K562 (cell line): ENCODE measurements around the gene STARD3NL. TPM values are rescaled to one million over a fixed set of nuclear protein-coding genes. Genes with fewer than 3 reads are reported as not detected.

Source experiments
- AFF4 ChIP-seq: sonication (generic); formaldehyde crosslinking; IDR thresholded peaks from 2 replicates; pipeline ENCODE4 v1.8.0; 2023; ENCODE audit warnings: mild to moderate bottlenecking, missing genetic modification reagents
- CXXC5 ChIP-seq: fragments of 250-450 bp; sonication (Bioruptor Pico); IDR thresholded peaks from 2 replicates; pipeline ENCODE4 v1.8.0; 2022; ENCODE audit warnings: inconsistent platforms, mild to moderate bottlenecking, moderate library complexity
- ELF2 ChIP-seq: fragments of 250-450 bp; sonication (Bioruptor Pico); IDR thresholded peaks from 2 replicates; pipeline ENCODE4 v1.5.0; 2021; ENCODE audit warnings: mild to moderate bottlenecking
- GATAD2B ChIP-seq: fragments of 450-650 bp; IDR thresholded peaks from 2 replicates; pipeline ENCODE4 v1.6.1; 2017; ENCODE audit warnings: mild to moderate bottlenecking, borderline replicate concordance
- HES1 ChIP-seq: fragments of 450-650 bp; IDR thresholded peaks from 2 replicates; pipeline ENCODE4 v1.6.1; 2016; ENCODE audit warnings: low read depth, mild to moderate bottlenecking, moderate library complexity
- ID3 ChIP-seq, 2 experiments: fragments of 250-450 bp in 1 of 2; fragments of 450-650 bp in 1 of 2; sonication (Bioruptor Pico) in 1 of 2; IDR thresholded peaks; 2 replicates each; pipeline versions ENCODE4 v1.6.1 to v1.8.0; 2016 to 2021; ENCODE audit warnings: mild to moderate bottlenecking in 2 of 2, moderate library complexity in 2 of 2, missing compliant biosample characterization in 1 of 2, missing genetic modification characterization in 1 of 2
- MECOM ChIP-seq: fragments of 250-450 bp; sonication (Bioruptor Pico); IDR thresholded peaks from 2 replicates; pipeline ENCODE4 v1.8.0; 2022; ENCODE audit warnings: inconsistent platforms
- MED1 ChIP-seq: sonication (generic); formaldehyde crosslinking; IDR thresholded peaks from 2 replicates; pipeline ENCODE4 v1.8.1; 2023; ENCODE audit warnings: missing genetic modification reagents, borderline replicate concordance
- MEIS2 ChIP-seq: fragments of 450-650 bp; IDR thresholded peaks from 2 replicates; pipeline ENCODE4 v1.6.1; 2014; ENCODE audit warnings: mild to moderate bottlenecking; ENCODE audit not compliant: partially characterized antibody
- RERE ChIP-seq: sonication (generic); formaldehyde crosslinking; IDR thresholded peaks from 2 replicates; pipeline ENCODE4 v1.8.0; 2023; ENCODE audit warnings: missing genetic modification reagents, mild to moderate bottlenecking, borderline replicate concordance
- SRSF7 ChIP-seq: fragments of 200-400 bp; formaldehyde crosslinking; optimal IDR thresholded peaks from 2 replicates; pipeline ENCODE3; 2017; ENCODE audit warnings: mild to moderate bottlenecking, low read depth, low read length
- ZBTB2 ChIP-seq: fragments of 450-650 bp; IDR thresholded peaks from 2 replicates; pipeline ENCODE4 v1.6.1; 2016; ENCODE audit warnings: antibody characterized with exemption
- ZNF175 ChIP-seq: fragments of 200-800 bp; sonication (Bioruptor generic); IDR thresholded peaks from 2 replicates; pipeline ENCODE4 v1.6.1; 2016; ENCODE audit warnings: low read depth, mild to moderate bottlenecking, missing genetic modification characterization, missing compliant biosample characterization
- ZNF224 ChIP-seq: sonication (generic); formaldehyde crosslinking; IDR thresholded peaks from 2 replicates; pipeline ENCODE4 v1.8.0; 2022; ENCODE audit warnings: mild to moderate bottlenecking, missing genetic modification reagents
- polyA plus RNA-seq, 8 experiments: library from polyadenylated mRNA; depleted of rRNA in 4 of 8; stranded (reverse) in 5 of 8; unstranded in 3 of 8; fragments of >200 nt; fragmentation: Nextera tagmentation in 2 of 8; fragmentation: Illumina TruSeq in 1 of 8; extraction: Ambion mirVana in 2 of 8; extraction: Trizol in 1 of 8; gene quantifications; 2 replicates each; pipeline versions ENCODE4 v1.2.1 to v1.2.3, GENCODE V29; 2011 to 2014; ENCODE audit warnings: inconsistent platforms in 1 of 8, missing spikeins in 1 of 8
- total RNA-seq, 7 experiments: library from RNA; depleted of rRNA in 6 of 7; stranded (reverse); fragments of >200 nt in 6 of 7; fragmentation: Illumina TruSeq in 2 of 7; extraction: Trizol in 2 of 7; gene quantifications; 2 replicates each; pipeline versions ENCODE4 v1.2.1 to v1.2.3, GENCODE V29; 2011 to 2021; ENCODE audit warnings: low replicate concordance in 1 of 7

Gene STARD3NL
- total and polyA plus RNA-seq, 9 of the 15 experiments (the other 6 are each of a cell fraction or from before 2014, with no cell fraction given): 42.2 to 90.0 (median 57.6) TPM

GRCh38 chr7:38178004-38178694, at the start of gene STARD3NL (continued):
- TF ChIP-seq AFF4: no peak; the same call in 1 of the 2 replicates
- no peak for TF ChIP-seq MECOM (CRISPR knock-in tag)
- TF ChIP-seq HES1: no peak
- TF ChIP-seq ZNF224: no peak
- TF ChIP-seq ELF2 (CRISPR knock-in tag): no peak
- TF ChIP-seq RERE (CRISPR knock-in tag): no peak
- TF ChIP-seq ID3 (CRISPR knock-in tag; IDR thresholded peaks at IDR 0.05): no peak
- no peak for TF ChIP-seq ID3 (tag; IDR thresholded peaks at IDR 0.05)
- TF ChIP-seq MED1 (CRISPR knock-in tag): no peak
- peak; percentile 39 for TF ChIP-seq MEIS2
- no peak for TF ChIP-seq GATAD2B
- TF ChIP-seq CXXC5 (CRISPR knock-in tag): peak; percentile 90
- no peak for TF ChIP-seq SRSF7
- peak; percentile 88; the same call in 1 of the 2 replicates for TF ChIP-seq ZBTB2
- TF ChIP-seq ZNF175 (CRISPR knock-in tag): no peak
